ENCODE measurements around the gene ORM1.
"Not testable (repeated sequence)": the region's sequence is repeated elsewhere in the genome, so short reads cannot be mapped to it uniquely, and the experiment has no call there.

The ORM1 gene

DNA sequence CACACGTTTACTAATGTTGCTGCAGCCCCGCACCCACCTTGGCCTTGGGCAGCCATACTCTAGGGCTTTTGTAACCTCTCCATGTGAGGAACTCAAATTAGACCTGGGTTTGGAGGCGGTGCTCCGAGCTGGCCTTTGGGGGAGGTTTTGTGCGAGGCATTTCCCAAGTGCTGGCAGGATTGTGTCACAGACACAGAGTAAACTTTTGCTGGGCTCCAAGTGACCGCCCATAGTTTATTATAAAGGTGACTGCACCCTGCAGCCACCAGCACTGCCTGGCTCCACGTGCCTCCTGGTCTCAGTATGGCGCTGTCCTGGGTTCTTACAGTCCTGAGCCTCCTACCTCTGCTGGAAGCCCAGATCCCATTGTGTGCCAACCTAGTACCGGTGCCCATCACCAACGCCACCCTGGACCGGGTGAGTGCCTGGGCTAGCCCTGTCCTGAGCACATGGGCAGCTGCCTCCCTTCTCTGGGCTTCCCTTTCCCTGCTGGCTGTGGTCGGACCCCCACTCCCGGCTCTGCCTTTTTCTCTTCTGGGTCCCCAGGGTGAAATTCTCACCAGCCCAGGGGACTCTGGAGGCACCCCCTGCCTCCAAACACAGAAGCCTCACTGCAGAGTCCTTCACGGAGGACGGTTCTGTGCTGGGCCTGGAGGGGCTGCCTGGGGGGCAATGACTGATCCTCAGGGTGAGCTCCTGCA is at the start of gene ORM1:
TSS of gene ORM1 (plus strand) at position 268 of the 701 bp plus-strand sequence. CDS start at position 304, 36 bp downstream.
- FAIRE-seq: not testable (repeated sequence)

DNA sequence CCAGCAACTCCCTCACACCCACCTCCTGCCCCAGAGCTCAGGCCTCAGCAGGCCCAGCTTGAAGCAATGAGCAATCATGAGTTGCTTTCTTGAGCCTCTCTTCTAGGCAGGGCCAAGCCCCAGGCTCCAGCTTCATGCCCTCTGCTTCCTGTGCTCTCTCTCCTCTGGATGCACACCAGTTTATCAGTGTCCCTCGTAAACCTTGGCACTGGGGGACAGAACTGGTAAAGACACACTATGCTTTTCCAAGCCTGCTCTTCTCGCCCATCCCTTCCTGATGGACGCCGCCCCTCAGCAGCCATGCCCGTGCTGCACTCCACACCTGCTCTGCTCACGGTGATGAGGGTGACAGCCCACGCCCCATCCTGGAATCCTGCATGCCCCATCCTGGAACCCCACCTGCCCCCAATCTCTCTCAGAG is 49.4 kb upstream of the ORM1 start:
- no peak for FAIRE-seq

DNA sequence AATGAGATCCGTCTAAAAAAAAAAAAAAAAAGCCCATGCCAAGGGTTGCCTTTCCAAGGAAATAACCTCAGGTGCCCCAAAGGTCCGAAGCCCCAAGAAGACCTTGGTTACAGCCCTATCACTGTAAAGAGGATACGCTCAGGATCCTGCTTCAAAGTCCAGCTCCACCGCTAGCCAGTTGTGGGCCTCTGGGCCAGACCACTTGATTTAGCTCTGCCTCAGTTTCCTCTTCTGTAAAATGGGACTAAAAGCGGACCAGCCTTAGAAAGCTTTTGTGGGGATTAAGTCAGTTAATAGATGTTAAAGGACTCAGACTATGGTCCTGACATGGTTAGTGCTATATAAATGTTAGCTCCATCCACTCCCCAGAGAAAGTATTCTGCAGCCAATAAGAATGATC is 48.7 kb upstream of the ORM1 start:
- FAIRE-seq: no peak

DNA sequence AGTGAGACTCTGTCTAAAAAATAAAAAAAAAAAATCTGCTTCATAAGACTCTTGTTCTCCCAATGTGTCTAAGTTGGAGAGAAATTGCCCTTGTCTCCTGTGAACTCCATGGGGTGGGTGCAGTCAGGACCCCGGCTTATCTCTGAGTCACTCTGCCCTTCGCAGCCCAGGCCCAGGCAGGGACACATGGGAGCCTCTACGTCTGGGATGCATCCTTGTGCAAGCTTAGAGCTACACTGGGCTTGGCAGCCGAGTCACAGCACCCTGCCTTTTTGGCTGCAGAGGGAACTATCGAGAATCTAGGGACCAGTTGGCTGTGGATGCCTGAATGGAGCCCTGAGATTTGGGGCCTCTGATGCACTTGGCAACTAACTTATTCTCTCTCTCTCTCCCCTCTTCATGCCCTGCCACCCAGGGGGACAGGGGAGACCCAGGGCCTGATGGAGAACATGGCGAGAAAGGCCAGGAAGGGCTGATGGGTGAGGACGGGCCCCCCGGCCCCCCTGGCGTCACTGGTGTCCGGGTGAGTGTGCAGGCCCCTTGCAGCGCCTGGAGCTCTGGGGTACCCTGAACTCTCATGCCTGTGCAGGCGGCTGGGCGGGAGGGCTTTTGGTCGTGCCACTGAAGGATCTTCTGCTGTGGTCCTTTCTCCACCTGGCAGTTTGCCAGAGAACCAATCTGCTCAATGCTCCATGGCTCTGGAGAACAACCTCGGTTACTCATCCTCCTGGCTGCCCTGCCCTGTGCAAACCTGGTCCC is 47.5 kb upstream of the ORM1 start:
- no peak for FAIRE-seq

DNA sequence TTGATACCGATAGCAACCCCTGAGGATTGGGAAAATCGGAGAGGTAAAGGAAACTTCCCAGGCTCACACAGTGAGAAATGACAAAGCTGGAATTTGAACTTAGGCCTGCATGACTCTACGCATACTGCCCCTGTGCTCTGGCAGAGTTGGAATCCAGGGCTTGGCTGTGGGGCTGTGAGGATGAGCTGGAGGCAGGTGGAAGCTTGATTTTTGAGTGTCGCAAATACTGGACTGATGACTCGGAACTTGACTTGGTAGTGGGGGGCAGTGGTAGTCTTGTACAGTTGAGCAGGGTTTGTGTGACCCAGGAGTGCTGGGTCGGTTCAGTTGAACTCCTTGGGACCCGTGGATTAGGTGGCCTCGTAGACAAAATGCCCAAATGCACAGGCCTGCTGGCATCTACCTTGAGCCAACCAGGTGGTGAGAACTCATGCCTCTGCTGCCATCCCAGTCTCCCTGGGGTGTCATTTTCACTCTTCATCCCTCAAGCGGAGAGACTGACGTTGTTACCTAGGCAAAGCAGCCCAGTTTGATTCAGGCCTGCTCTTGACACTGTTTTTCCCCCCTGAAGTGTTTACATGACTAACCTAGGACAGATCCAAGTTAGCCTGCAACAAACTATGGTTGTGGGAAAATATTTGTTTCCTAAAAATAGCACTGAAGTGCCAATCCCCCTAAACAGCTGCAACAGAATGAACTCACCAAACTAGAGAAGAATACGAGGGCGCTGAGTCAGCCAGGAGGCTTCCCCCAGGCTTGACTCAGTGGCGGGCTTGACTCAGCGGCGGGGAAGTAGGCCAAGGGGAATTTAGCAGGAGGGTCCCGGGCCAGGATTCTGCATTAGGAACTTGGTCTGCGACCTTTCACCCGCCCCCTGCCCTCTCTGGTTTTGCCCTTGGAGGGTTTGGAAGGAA is 45.7 kb upstream of the ORM1 start:
- FAIRE-seq: no peak

DNA sequence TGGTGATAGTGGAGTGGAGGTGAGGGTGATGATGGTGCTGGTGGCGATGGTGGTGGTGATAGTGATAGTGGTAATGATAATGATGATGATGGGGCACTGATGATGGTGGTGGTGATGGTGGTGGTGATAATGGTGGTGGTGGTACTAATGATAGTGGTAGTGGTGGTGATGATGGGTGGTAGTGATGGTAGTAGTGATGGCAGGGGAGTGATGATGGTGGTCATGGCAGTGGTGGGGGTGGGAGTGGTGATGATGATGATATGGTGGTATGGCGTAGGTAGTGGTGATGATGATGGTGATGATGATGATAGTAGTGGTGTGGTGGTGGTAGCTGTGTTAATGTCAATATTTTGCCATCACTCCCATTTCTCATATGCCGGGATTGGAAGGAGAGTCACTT is 44.5 kb upstream of the ORM1 start:
- no peak for FAIRE-seq

DNA sequence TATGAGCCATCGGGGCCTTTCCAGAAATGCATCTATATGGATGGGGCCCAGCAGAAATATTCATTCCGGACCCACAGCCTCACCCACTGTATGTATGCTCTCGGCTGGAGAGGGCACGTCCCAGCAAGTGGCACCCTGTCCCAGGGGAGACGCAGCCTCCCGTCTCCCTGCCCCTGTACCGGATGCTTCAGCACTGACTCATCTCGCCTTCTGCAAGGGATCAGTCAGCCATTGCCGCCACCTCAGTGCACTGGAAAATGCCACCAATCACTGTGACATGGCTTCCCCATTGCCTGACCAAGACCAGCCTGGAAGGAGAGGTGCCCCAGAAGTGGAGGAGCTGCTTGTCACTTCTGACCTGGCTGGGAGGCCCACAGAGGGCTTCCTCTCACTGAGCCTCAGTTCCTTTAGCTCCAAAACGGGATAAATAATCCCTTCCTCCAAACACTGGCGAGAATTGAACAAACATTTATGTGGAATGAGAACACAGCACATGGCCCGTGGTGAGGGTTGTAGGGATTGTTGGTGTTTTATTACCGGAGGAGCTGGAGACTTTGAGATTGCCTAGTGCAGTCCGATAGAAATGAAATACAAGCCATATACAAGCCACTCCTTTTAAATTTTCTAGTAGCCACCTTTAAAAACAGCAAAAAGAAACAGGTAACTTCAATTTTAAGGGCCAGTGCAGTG is 43.9 kb upstream of the ORM1 start:
- no peak for FAIRE-seq

DNA sequence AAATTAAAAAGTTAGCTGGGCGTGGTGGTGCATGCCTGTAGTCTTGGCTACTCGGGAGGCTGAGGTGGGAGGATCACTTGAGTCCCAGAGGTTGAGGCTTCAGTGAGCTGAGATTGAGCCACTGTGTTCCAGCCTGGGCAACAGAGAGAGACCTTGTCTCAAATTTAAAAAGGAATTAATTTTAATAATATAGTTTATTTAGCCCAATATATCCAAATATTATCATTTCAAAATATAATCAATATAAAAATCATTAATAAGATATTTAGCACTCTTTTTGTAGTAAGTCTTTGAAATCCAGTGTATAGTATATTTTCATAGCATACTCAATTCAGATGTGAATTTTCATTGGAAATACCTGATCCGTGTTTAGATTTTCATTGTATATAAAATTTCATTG is 43.2 kb upstream of the ORM1 start:
- peak; percentile 8 for FAIRE-seq

DNA sequence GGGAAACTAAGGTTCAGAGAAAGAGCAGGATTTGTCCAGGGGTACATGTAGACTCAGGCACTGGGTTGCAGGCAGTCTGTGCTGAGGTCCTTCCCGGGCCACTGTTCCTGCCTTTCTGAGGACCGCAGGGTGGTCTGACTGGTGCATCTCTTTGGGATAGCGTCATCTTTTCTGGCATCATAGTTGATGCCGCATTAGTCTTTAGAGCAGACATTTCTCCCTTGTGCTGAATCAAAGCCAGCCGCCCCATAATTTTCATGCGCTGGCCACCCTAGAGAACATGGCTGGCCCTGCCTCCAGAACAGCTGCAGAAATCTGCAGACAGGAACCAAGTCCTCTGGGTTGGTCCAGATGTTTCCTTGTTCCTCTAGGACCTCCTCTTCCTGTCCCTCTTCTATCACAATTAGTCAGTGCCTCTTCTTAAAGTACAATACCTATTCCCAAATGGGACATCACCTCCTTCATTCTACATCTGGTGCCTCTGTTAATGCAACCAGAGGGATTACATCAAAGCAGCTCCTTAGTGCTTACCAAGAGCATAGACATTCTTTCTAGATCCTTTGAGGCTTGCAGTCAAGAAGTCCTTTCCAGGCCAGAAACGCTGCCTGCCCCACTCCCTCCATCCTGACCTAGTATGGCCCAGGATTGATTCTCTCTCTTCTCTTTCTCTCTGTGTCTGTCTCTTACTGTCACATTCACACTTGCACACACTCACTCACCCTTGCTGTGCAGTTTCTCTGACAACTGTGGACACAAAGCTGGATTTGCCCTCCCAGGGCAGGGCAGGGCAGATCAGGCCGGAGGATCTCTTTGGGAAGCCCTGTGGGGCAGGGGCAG is 42.0 kb upstream of the ORM1 start:
- no peak for FAIRE-seq

DNA sequence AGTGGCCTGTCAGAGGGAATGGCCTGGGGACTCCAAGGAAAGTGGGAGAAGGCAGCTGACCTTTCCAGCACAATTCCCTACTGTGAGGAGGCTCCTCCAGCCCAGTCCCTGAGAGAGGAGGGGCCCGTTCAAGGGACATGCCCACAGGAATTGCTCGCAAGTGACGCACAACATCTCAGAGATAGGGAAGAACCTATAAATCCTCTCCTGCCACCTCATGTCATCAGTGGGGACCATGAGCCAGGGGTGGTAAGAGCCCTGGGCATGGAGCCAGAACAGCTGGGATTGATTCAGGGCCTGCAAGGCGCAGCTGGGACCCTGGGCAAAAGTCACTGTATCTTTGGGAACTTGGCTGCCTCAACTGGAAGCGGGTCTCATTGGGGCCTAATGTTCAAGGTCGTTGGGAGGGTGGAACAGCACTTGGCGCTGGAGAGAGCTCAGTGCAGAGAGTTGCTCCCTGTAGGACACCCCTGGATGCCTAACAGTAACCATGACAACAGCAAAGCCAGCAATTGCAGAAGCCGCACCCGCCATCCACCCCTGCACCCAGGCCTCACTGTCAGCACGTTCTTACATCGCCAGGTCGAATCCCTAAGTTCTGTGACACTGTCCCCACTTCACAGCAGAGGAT is 41.3 kb upstream of the ORM1 start:
- FAIRE-seq: no peak

DNA sequence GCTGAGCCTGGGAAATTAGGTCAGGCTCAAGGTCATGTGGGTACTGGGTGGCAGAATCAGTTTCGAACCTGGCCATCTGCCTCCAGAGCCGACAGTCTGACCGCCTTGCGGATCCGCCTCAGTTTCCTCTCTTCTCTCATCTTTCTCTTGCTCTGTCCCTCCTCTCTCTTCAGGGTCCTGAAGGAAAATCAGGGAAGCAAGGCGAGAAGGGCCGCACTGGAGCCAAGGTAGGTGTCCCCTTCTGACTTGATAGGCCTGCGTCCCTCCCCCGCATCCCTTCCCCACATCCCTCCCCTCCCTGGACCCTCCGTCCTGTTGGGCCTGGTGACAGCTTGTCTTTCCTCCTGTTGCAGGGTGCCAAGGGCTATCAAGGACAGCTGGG is 40.8 kb upstream of the ORM1 start:
- no peak for FAIRE-seq

DNA sequence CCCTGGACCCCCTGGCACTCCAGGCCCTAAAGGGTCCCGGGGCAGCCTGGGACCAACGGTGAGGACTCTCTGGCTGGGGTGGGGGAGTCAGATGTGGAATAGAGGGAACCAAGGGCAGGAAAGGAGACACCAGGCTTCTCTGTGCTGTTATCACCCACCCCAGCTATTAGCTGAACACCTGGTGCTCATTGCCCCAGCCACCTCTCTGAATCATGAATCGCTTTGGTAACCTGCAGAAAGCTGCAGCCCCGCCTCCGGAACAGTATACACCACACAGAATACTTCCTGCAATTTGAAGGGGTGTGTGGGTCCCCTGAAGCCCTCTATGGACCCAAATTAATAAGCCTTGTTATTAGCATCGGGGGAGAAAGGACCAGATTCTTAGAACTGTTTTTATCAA is 40.4 kb upstream of the ORM1 start:
- no peak for FAIRE-seq

DNA sequence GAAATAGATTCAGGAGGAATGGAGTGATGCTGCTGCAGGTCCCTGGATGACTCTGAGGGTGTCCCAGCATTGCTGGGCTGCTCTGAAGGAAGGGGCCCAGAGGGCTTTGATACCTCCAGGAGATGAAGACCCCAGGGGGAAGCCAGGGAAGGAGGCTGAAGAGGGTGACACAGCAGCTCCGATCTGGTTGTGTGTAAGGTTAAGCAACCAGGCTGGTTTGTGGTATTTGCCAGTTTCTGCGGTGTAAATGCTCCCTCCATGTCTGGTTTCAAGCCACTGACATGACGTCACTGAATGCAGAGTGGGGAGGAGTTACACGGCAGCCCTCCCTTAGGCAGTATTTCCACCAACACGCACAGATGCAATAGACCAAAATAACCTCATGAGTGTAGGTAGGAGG is 40.0 kb upstream of the ORM1 start:
- no peak for FAIRE-seq

DNA sequence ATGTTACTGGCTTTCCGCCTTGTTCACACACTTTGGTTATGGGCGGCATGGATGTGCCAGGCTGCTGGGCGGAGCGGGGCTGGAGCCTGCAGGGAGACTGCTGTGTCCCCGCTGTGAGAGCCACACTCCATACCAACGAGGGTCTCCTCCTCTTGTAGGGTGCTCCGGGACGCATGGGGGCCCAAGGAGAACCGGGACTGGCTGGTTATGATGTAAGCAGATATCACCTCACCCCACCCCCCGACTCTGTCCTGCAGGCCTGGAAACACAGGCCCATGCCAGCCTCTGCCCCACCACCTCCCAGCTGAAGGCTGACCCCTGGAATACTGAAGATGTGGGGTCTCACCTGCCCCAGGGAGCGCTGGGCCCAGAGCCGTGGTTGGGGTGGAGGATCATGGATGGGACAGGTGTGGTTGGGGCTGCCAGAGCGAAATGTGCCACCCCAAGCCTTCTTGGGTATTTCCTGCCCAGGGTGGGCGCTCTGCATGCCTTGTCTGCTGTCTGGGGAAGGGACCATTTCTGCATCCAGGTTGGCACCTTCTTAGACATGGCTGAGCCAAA is 39.3 kb upstream of the ORM1 start:
- no peak for FAIRE-seq

DNA sequence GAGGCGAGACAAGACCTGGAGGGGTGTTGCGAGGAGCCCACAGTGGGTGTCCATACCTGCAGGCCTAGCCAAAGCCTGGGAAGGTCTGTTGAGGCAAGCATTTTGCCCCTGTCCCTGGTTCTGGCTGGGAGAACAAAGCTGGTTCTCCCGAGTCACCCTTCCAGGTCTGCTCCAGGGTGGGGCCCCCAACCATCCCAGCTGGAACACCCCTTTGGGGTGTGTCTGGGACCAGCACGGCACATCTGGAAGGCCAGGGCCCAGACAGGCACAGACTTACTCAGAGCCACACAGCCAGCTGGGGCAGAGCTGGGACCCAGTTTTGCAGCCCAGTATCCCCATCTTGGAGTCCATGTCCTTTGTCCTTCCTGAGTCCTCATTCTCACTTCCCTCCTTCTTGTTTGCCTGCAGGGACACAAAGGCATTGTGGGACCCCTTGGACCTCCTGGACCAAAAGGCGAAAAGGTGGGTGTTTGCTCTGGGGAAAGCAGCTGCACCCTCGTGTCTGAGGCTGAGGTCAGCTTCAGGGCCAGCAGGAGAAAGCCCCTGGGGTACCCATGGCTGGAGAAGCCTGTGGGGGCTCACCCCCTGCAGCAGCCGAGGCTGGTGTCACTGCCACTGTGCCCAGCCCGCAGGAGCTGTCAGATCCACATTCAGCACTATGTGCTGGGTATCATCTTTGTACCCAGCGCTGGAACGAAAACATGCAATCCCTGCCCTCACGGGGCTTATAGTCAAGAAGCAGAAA is 38.4 kb upstream of the ORM1 start:
- FAIRE-seq: no peak

DNA sequence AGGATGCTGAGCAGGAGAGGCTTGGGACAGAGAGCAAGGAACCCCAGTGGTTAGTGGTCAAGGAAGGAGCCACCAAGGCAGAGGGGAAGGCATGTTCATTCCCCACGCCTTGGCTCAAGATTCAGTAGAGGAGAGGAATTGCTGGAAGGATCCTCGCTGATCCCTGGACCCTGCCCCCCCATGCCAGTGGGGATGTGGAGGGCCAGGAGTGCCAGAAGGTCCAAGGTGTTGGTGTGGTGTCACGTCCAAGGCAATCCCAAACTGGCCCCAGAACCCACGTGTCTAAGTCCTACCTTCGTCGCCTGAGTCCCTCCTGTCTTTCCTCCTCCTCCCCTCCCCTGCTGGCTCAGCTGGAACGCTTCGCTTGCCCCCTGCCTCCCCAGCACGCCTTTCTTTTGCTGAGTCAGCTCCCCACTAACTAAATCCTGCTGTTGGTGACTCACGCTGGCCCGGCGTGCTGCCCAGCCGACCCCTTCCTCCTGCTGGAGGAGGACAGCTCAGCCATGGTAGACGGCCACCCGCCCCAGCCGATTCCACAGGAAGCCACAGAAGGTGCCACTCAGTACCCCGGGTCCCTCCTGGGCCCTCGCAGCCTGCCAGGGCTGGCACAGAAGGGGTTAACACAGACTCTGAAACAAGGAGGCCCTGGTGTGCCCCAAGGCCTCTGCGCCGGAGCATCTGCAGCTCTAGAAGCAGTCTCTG is 37.6 kb upstream of the ORM1 start:
- FAIRE-seq: no peak

DNA sequence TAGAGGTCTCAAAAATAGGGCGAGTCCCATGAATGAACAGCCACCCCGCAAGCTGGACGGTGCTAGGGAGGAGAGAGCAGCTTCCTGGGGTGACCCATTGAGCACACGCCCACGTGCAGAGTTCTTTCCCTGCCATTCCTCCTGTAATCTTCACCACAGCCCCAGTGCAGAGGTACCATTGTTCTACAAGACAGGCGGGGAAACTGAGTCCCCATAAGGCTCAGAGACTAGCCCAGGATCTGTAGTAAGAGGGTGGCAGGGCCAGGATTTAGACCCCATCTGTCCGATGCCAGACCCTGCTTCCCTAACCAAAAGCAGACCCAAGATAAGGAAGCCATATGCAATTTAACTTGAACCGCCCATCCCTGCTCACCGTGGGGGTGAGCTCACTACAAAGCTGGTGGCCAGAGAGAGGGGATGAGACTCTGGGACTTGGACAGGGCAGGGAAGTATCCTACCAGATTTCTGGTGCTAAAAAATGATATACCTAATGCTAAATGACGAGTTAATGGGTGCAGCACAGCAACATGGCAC is 36.7 kb upstream of the ORM1 start:
- no peak for FAIRE-seq

DNA sequence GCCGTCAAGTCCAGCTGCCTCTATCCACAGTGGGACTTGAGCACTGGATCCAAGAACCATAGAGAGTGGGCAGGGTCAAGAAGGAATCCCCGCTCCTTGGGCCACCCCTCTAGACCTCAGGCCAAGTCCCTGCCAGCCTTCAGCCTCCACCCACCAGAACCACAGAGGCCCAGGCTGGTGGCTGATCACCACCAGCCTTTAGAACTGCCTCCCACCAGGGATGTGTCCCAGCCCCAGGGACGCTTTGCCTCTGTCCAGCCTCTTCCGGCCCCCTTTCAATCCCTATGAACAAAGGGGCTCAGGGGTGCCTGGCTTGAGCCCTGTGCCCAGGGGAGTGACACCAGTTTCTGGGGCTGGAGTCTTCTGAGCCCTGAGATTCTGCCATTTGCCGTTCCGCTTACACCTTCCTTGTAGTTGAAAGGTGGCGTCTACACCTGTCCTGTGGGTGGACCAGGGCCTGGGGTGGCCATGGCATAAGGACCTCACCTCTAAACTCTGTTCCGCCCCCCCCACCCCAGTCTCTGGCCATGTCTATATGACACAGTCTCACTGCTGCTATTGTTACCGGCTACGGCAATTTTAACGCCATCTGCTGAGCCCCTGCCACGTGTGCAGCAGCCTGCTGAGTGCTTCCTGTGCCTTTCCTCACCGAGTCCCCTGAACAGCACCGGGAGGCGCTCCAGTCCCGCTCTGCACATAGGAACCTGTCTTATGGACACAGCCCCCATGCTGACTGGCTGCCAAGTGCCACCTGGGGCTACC is 35.7 kb upstream of the ORM1 start:
- no peak for FAIRE-seq
